ENCODE measurements around the gene ACO1.

- TF ChIP-seq CTCF (conservative IDR thresholded peaks at IDR 0.05; ENCODE audit: low read length) (no peak), EZH2phosphoT487 (IDR thresholded peaks at IDR 0.05; ENCODE audit: borderline replicate concordance) (no peak)
Measured at GRCh38 chr9:32503008-32503407, 118.6 kb downstream of the ACO1 start.

All from Loucy (cell line).